ENCODE results near the gene PLCG1.

- TF ChIP-seq POLR2A (IDR thresholded peaks at IDR 0.05): no peak
- no peak for TF ChIP-seq EP300 (IDR thresholded peaks at IDR 0.05)
Measured at GRCh38 chr20:41142919-41143318, 5.6 kb downstream of the PLCG1 start.

Measured in upper lobe of left lung (tissue), 4 donors.